Astrocyte (in vitro differentiated cells and primary cell): ENCODE results near the gene DROSHA.

ENCODE experiments used
- EZH2 ChIP-seq: IDR thresholded peaks from 2 replicates; pipeline ENCODE4 v1.6.1; 2012; ENCODE audit warnings: mild to moderate bottlenecking, low read length, inconsistent platforms; ENCODE audit not compliant: insufficient read depth
- TF ChIP-seq, protein P1 (sequence below): IDR thresholded peaks from 2 replicates; pipeline ENCODE4 v1.5.1; 2011; ENCODE audit warnings: low read depth, mild to moderate bottlenecking, inconsistent platforms, low read length, moderate library complexity; ENCODE audit not compliant: insufficient read depth

DNA sequence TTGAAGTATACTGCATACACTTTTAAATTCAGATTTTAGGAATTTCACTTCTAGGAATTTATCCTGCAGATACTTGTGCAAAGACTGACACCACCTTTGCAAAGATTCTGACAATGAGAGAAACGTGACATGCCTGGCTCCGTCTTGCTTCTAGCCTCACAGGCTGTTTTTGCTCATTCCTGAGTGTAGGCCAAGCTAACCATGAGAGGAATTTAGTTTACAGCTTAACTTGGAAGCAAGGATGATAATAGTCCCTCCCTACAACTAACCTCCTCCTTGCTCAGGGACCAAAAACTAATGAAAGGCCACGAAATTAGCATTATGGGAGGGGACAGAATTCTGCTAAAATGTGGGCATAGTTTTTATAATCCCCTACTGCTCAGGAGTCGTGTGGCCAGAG is 31.3 kb upstream of the DROSHA start:
- TF ChIP-seq, protein P1, sequence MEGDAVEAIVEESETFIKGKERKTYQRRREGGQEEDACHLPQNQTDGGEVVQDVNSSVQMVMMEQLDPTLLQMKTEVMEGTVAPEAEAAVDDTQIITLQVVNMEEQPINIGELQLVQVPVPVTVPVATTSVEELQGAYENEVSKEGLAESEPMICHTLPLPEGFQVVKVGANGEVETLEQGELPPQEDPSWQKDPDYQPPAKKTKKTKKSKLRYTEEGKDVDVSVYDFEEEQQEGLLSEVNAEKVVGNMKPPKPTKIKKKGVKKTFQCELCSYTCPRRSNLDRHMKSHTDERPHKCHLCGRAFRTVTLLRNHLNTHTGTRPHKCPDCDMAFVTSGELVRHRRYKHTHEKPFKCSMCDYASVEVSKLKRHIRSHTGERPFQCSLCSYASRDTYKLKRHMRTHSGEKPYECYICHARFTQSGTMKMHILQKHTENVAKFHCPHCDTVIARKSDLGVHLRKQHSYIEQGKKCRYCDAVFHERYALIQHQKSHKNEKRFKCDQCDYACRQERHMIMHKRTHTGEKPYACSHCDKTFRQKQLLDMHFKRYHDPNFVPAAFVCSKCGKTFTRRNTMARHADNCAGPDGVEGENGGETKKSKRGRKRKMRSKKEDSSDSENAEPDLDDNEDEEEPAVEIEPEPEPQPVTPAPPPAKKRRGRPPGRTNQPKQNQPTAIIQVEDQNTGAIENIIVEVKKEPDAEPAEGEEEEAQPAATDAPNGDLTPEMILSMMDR = no peak
- TF ChIP-seq EZH2 = no peak
